Prostate gland (tissue), 2 donors: ENCODE results near the gene ZBTB8OS.

Source experiments
- POLR2A ChIP-seq: fragments of 450-650 bp; IDR thresholded peaks from one replicate; pipeline ENCODE4 v1.6.1; 2016; ENCODE audit warnings: antibody characterized with exemption, mild to moderate bottlenecking
- TF ChIP-seq, protein P1 (sequence below), 4 experiments: fragments of 200-600 bp in 2 of 4; fragments of 450-650 bp in 2 of 4; sonication (generic) in 2 of 4; IDR thresholded peaks; 1 replicate in 3 of 4; 2 replicates in 1 of 4; pipeline ENCODE4 v1.5.1; 2016 to 2019; ENCODE audit warnings: antibody characterized with exemption in 4 of 4, mild to moderate bottlenecking in 2 of 4, moderate library complexity in 2 of 4

DNA sequence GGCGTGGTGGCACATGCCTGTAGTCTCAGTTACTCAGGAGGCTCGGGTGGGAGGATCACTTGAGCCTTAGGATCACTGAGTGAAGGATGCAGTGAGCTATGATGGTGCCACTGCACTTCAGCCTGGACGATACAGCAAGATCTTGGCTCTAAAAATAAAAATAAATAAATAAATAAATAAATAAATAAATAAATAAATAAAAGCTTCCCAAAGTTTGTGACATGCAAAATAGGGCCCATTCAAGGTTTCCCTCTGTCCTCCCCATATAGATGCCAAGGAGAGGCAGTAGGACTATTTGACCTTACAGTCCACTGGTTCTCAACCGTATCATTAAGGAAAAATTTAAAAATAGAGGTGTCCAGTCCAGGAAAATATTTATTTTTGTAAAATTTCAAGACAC lies 41.2 kb downstream of the ZBTB8OS start:
- TF ChIP-seq, protein P1, sequence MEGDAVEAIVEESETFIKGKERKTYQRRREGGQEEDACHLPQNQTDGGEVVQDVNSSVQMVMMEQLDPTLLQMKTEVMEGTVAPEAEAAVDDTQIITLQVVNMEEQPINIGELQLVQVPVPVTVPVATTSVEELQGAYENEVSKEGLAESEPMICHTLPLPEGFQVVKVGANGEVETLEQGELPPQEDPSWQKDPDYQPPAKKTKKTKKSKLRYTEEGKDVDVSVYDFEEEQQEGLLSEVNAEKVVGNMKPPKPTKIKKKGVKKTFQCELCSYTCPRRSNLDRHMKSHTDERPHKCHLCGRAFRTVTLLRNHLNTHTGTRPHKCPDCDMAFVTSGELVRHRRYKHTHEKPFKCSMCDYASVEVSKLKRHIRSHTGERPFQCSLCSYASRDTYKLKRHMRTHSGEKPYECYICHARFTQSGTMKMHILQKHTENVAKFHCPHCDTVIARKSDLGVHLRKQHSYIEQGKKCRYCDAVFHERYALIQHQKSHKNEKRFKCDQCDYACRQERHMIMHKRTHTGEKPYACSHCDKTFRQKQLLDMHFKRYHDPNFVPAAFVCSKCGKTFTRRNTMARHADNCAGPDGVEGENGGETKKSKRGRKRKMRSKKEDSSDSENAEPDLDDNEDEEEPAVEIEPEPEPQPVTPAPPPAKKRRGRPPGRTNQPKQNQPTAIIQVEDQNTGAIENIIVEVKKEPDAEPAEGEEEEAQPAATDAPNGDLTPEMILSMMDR (IDR thresholded peaks at IDR 0.05) = no peak
- TF ChIP-seq POLR2A = no peak
